Measurements from ENCODE around the gene ALAS1. TPM values are rescaled to one million over a fixed set of nuclear protein-coding genes. Genes with fewer than 3 reads are reported as not detected.

ALAS1 gene
- total and polyA plus RNA-seq, 2 of the 13 experiments (the other 11 are each of a cell fraction or from before 2014, with no cell fraction given), result 36.0 to 43.2 TPM

GRCh38 chr3:52220380-52221026 is 22.5 kb downstream of the ALAS1 start (continued):
- TF ChIP-seq NFIC (IDR thresholded peaks at IDR 0.05; ENCODE audit: low read length), result no peak
- no peak for TF ChIP-seq ZNF230 (CRISPR knock-in tag; IDR thresholded peaks at IDR 0.05)
- no peak for TF ChIP-seq E2F2 (CRISPR knock-in tag; IDR thresholded peaks at IDR 0.05; ENCODE audit: borderline replicate concordance)
- TF ChIP-seq IKZF4 (CRISPR knock-in tag; IDR thresholded peaks at IDR 0.05; ENCODE audit: borderline replicate concordance, low read depth, not compliant biosample characterization), result no peak
- peak; percentile 84; the same call in 1 of the 2 replicates for TF ChIP-seq PCBP1 (IDR thresholded peaks at IDR 0.05; ENCODE audit: borderline replicate concordance, low read depth, low read length)
- TF ChIP-seq ZFP82 (CRISPR knock-in tag; IDR thresholded peaks at IDR 0.05; ENCODE audit: borderline replicate concordance), result no peak
- no peak for TF ChIP-seq IRF9 (CRISPR knock-in tag; IDR thresholded peaks at IDR 0.05; ENCODE audit: borderline replicate concordance)
- 0 out of 2 replicates have a peak, but pooled peaks have one; percentile 30 for TF ChIP-seq IRF2 (CRISPR knock-in tag; IDR thresholded peaks at IDR 0.05)
- peak; percentile 77 for TF ChIP-seq TEAD3 (CRISPR knock-in tag; optimal IDR thresholded peaks at IDR 0.05; ENCODE audit: borderline replicate concordance)
- no peak for TF ChIP-seq SALL2 (CRISPR knock-in tag; IDR thresholded peaks at IDR 0.05)
- no peak for TF ChIP-seq BCLAF1 (IDR thresholded peaks at IDR 0.05)
- TF ChIP-seq ZNF101 (CRISPR knock-in tag; IDR thresholded peaks at IDR 0.05; ENCODE audit: borderline replicate concordance, low read depth), result no peak
- no peak for TF ChIP-seq ZFP37 (CRISPR knock-in tag; IDR thresholded peaks at IDR 0.05; ENCODE audit: borderline replicate concordance)
- TF ChIP-seq GATAD2A (CRISPR knock-in tag; IDR thresholded peaks at IDR 0.05), result peak; percentile 53; the same call in 1 of the 2 replicates
- no peak for TF ChIP-seq ZNF543 (CRISPR knock-in tag; IDR thresholded peaks at IDR 0.05)
- TF ChIP-seq ZNF770 (CRISPR knock-in tag; IDR thresholded peaks at IDR 0.05), result no peak
- no peak for TF ChIP-seq ZNF574 (CRISPR knock-in tag; IDR thresholded peaks at IDR 0.05)
- no peak for TF ChIP-seq MED13 (CRISPR knock-in tag; IDR thresholded peaks at IDR 0.05)
- TF ChIP-seq MAF1 (CRISPR knock-in tag; IDR thresholded peaks at IDR 0.05; ENCODE audit: borderline replicate concordance), result no peak
- no peak for TF ChIP-seq KLF6 (CRISPR knock-in tag; IDR thresholded peaks at IDR 0.05)

All from HepG2 (cell line).